ENCODE results near the gene KRTAP10-11.
"Not testable (repeated sequence)": the region's sequence is repeated elsewhere in the genome, so short reads cannot be mapped to it uniquely, and the experiment has no call there.

KRTAP10-11 gene

GRCh38 chr21:44686843-44687561, 40.8 kb downstream of the KRTAP10-11 start:
- DNase-seq (ENCODE audit: insufficient read length, low spot score): no peak
- no peak for FAIRE-seq
- TF ChIP-seq CTCF (IDR thresholded peaks at IDR 0.05; ENCODE audit: insufficient read depth, missing control alignments): no peak

GRCh38 chr21:44687671-44688070, 41.5 kb downstream of the KRTAP10-11 start:
- DNase-seq (ENCODE audit: insufficient read length, low spot score): no peak

GRCh38 chr21:44689740-44690139, 43.5 kb downstream of the KRTAP10-11 start:
- DNase-seq (ENCODE audit: insufficient read length, low spot score); FAIRE-seq: not testable (repeated sequence)

More at GRCh38 chr21:44687671-44688070, 41.5 kb downstream of the KRTAP10-11 start:
- no peak for FAIRE-seq
- no peak for TF ChIP-seq CTCF (IDR thresholded peaks at IDR 0.05; ENCODE audit: insufficient read depth, missing control alignments)

- DNase-seq (ENCODE audit: insufficient read length, low spot score) (no peak), FAIRE-seq (no peak)
- no peak for TF ChIP-seq CTCF (IDR thresholded peaks at IDR 0.05; ENCODE audit: insufficient read depth, missing control alignments)
These were observed 45.5 kb downstream of the KRTAP10-11 start for GRCh38 chr21:44691686-44692085.

- TF ChIP-seq CTCF (IDR thresholded peaks at IDR 0.05; ENCODE audit: insufficient read depth, missing control alignments): no peak
- no peak for DNase-seq (ENCODE audit: insufficient read length, low spot score)
- no peak for FAIRE-seq
These were observed 46.7 kb downstream of the KRTAP10-11 start for GRCh38 chr21:44692798-44693512.

- DNase-seq (ENCODE audit: insufficient read length, low spot score) (no peak), FAIRE-seq (no peak)
- no peak for TF ChIP-seq CTCF (IDR thresholded peaks at IDR 0.05; ENCODE audit: insufficient read depth, missing control alignments)
These were observed 48.6 kb downstream of the KRTAP10-11 start for GRCh38 chr21:44694776-44695175.

- TF ChIP-seq CTCF (IDR thresholded peaks at IDR 0.05; ENCODE audit: insufficient read depth, missing control alignments): no peak
- DNase-seq (ENCODE audit: insufficient read length, low spot score) (no peak), FAIRE-seq (no peak)
These were observed 49.0 kb downstream of the KRTAP10-11 start for GRCh38 chr21:44695184-44695583.

All from D721Med (cell line).